ENCODE results near the gene TARBP1.
"Not testable (repeated sequence)": the region's sequence is repeated elsewhere in the genome, so short reads cannot be mapped to it uniquely, and the experiment has no call there.

TARBP1 gene, protein sequence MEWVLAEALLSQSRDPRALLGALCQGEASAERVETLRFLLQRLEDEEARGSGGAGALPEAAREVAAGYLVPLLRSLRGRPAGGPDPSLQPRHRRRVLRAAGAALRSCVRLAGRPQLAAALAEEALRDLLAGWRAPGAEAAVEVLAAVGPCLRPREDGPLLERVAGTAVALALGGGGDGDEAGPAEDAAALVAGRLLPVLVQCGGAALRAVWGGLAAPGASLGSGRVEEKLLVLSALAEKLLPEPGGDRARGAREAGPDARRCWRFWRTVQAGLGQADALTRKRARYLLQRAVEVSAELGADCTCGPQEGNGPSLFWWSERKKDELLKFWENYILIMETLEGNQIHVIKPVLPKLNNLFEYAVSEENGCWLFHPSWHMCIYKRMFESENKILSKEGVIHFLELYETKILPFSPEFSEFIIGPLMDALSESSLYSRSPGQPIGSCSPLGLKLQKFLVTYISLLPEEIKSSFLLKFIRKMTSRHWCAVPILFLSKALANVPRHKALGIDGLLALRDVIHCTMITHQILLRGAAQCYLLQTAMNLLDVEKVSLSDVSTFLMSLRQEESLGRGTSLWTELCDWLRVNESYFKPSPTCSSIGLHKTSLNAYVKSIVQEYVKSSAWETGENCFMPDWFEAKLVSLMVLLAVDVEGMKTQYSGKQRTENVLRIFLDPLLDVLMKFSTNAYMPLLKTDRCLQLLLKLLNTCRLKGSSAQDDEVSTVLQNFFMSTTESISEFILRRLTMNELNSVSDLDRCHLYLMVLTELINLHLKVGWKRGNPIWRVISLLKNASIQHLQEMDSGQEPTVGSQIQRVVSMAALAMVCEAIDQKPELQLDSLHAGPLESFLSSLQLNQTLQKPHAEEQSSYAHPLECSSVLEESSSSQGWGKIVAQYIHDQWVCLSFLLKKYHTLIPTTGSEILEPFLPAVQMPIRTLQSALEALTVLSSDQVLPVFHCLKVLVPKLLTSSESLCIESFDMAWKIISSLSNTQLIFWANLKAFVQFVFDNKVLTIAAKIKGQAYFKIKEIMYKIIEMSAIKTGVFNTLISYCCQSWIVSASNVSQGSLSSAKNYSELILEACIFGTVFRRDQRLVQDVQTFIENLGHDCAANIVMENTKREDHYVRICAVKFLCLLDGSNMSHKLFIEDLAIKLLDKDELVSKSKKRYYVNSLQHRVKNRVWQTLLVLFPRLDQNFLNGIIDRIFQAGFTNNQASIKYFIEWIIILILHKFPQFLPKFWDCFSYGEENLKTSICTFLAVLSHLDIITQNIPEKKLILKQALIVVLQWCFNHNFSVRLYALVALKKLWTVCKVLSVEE (N-terminal part only)

GRCh38 chr1:234478481-234479309 lies at the start of gene TARBP1:
Gene TARBP1 (minus strand): TSS chr1:234479179. CDS start chr1:234479103, 76 bp downstream.
- DNase-seq, result peak; percentile 86

DNA sequence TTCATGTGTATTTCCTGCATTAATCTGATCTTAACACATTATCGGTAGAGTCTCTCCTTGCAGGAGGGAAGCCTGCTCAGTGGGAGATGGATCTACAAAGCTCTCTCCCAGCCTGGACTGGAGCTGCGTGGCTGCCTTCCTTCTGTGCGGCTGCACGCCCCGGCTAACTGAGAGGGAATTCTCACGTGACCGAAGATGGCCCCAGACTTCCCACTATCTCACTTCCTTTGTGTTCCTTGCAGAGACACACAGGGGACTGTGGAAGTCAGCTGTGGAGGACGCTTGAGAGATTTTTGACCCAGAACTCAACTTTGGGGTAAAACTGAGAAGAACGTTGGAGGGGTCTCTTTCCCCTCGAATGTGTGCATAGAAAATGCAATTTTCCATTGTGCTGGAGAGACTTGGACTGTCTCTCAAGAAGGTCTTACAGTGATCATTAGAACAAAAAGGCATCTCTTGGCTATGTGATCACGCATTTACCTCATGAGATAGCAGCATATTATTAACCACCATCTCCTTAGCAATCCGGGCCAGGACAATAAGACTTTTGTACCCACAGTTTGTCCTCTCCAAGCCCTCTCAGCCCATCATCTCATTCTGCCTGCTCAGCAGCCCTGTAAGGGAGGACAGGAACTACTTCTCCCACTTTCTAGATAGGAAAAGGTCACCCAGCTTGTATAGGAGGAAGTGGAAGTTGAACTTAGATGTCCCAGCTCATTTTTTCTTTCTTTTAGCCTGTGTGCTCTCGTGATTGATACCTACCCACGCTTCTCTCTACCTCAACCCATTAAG lies 49.3 kb upstream of the TARBP1 start:
- no peak for DNase-seq

- no peak for DNase-seq
Measured at GRCh38 chr1:234527346-234527745, 48.4 kb upstream of the TARBP1 start.

DNA sequence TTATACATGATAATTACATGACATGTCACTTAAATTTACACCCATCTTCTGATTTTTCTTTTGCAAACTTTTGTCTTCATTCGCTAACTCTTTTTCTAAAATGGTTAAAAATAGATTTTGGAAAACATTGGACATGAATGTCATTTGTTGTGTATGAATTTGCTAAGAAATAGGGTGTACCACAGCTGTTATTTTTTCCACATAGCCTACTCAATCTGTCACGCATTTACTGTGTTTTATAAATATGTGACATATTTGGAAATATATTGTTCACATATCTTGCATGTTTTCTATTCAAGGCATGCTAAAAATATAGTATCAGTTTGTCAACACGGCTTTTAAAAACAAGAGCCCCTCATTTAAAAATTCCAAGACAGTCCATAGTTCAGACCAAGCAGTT lies 47.9 kb upstream of the TARBP1 start:
- no peak for DNase-seq

DNA sequence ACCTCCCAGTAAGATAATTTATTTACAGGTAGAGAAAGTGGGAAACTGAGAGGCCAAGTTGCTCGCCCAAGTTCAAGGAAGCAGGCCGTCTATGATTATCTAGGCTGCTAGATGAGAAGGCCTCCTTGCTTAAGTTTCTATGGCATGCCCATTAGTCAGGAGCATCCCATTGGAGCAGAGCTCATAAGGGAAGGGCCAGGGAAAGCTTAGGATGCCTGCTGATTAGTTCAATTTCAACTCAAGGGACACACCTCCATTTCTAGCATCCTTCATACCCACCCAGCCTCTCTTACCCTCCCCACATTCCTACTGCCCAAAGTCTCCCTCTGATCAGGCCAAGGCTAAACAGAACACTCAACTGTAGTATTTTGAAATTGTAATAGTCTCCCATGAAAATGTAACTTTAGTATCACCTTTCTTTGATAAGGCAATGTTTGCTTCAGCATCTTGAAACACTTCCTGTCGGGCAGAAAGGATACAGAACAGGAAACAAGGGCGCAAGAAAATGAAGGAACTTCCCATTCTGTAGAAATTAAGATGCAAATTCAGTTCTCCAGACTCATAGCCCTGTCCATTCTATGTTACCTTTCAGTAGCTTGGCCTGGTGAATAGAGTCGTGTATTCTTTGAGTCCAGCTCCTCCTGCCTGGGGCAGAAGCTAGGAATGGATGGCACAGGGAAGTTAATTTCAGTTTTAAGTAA lies 46.3 kb upstream of the TARBP1 start:
- no peak for DNase-seq

DNA sequence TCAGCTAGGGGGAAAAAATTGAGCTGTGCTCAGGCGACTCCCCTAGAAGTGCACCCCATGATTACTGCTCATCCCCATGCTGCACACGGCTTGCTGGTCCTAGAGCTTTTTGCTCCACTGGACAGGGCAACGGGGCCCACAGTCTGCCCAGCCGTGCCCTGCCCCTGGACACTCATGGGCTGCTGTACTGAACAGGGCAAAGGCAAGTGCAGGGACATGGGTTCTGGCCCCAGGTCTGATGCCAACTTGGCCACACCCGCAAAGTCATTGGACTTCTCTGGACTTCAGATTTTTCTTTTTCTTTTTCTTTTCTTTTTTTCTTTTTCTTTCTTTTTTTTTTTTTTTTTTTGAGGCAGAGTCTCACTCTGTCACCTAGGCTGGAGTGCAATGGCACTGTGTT lies 42.9 kb upstream of the TARBP1 start:
- no peak for DNase-seq

GRCh38 chr1:234520908-234521817 lies 42.2 kb upstream of the TARBP1 start:
- DNase-seq, result no peak

- DNase-seq, result no peak
Measured at GRCh38 chr1:234519506-234519905, 40.5 kb upstream of the TARBP1 start.

- DNase-seq, result no peak
Measured at GRCh38 chr1:234518876-234519275, 39.9 kb upstream of the TARBP1 start.

GRCh38 chr1:234518086-234518485 lies 39.1 kb upstream of the TARBP1 start:
- not testable (repeated sequence) for DNase-seq

DNA sequence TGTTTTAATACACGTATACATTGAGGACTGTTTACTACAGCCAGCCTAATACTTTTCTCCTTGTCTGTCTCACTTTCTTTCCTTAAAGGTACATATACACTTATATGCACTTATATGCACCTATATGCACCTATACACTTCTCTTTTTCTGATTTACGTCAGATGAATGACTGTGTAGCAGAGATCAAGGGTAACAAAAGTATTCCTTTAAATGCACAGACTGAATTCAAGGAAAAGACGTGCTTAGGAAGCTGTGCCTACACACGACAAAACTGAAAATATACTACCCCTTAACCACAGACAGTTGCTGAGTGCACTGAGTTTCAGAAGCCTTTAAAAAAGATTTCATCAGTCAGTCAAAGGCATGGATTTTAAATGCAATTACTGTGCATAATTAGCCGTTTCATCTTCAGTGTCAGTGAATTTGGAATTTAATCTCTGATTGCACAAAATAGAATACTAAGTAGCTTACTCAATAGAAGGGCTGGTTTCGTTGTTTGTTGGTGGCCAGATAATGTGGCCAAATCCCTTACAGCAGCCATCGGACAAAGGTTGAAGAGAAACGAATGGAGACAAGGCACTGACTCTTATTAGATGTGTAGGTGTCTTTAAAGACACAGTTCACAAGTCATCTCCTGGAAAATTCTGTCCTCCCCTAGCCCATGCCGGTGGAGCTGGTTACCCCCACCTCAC lies 38.3 kb upstream of the TARBP1 start:
- no peak for DNase-seq

DNA sequence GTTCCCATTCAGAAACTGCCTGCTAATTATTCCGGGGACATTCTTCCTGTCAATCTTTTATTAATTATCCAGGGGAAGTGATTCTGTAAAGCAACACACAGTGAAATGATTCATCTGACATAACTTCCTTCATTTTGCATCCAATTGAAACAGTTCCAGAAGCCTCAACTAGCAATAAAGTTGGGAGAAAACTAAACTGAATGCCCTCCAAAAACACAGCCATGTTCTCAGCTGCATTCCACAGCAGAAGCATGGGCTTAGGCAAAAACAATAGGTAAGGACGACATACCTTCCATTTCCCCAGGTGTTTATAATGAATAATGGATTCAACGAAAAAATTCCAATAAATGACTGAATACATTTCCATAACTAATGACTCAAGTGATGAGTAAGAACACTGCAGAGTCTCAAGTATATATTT lies 36.9 kb upstream of the TARBP1 start:
- no peak for DNase-seq

GRCh38 chr1:234515411-234515810 lies 36.4 kb upstream of the TARBP1 start:
- no peak for DNase-seq

DNA sequence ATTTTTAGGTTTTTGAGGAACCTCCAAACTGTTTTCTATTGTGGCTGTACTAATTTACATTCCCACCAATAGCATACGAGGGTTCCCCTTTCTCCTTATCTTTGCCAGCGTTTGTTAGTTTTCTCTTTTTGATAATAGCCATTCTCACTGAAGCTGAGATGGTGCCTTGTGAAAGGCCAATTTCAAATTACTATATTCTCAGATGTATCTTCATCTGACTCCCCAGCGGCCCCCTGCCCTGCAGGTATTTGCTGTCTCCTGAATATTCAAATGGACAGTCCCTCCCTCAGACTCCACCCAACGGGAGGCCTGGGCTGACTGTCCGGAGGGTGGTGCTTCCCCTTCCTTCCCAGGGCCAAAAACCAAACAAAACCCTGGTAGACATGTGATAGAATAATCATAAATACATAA lies 33.5 kb upstream of the TARBP1 start:
- DNase-seq, result no peak

DNA sequence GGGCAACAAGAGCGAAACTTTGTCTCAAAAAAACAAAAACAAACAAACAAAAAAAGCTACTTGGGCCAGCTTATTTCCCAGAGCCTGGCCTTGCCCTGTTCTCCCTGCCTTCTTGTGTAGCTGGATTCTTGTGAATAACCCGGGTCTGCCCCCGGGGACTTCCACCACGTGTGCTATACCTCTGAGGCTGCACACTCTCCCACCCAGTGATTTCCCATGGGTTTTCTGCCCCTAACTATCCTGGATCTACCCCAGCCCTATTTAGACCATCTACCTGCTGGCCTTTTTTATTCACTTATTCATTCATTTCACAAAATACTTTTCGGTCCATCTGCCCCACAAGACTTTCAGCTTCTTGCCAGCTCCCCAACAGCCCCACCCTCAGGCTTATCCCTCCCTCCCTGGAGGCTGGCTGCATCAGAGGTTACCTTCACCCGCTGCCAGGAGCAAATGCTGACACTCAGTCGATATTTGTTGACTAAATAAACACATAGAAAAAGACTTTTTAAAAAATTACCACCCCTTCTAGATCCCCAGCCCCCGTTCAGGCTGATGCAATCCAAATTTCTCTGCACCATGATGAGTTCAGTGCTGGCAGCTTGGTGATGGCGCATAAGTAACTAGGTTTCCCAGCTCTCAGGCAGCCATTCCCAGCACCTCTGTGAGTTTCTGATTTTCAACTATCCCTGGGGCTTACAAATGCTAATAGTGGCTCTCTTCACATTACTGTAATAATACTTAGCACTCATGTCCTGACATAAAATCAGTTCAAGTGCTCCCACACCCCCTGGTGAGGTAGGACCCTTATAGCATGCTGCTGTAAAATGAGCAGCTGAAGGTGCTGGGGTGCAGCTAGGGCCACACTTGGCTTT lies 30.7 kb upstream of the TARBP1 start:
- DNase-seq, result no peak

DNA sequence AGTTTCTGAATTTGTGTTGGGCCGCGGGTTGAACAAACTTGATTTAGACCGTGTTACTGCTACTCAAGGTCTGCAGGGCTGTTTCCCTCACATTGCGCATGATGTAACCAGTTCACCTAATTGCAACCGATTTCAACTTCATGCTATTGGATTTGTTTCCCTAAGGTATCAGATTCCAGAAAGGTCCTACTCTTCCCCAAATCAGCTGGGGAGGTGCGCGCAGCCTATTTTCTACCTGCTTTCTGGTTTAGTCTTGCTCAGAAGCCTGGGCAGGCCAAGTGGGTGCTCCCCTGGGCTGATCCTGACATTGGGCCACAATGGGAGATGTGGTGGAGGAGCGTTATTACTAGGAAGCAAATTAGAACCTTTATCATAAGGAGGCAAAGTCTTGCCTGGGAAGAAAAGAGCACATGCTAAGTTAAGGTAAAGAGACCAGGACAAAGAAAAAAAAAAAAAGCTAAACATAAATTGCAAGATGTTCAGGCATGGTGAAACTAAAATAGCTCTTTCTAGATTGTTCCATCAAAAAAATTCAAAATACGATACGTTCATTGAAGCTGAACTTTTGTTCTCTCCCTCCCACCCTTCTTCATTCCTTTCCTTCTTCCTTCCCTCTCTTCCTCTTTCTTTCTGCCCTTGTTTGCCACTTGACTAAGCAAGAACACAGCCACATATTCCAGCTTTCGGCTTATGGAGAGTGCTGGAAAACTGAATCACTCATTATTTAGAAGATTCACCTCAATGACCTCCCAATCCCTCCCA lies 28.8 kb upstream of the TARBP1 start:
- no peak for DNase-seq

GRCh38 chr1:234507089-234507488 lies 28.1 kb upstream of the TARBP1 start:
- DNase-seq, result no peak
